Osteocyte (in vitro differentiated cells): ENCODE results near the gene MYCT1. TPM values are rescaled to one million over a fixed set of nuclear protein-coding genes. Genes with fewer than 3 reads are reported as not detected.
"Not testable (repeated sequence)": the region's sequence is repeated elsewhere in the genome, so short reads cannot be mapped to it uniquely, and the experiment has no call there.

ENCODE experiments used
- DNase-seq: peaks from one replicate; pipeline ENCODE4 v3.0.0; 2021; ENCODE audit warnings: mixed read lengths; ENCODE audit not compliant: unreplicated experiment; ENCODE audit errors: extremely low spot score
- H3K27ac Mint-ChIP-seq: one replicate; pipeline ENCODE4 v1.8.0; 2021; ENCODE audit warnings: mild to moderate bottlenecking, mixed read lengths; ENCODE audit not compliant: unreplicated experiment
- H3K27me3 Mint-ChIP-seq: one replicate; pipeline ENCODE4 v1.8.0; 2021; ENCODE audit warnings: mixed read lengths; ENCODE audit not compliant: unreplicated experiment
- H3K36me3 Mint-ChIP-seq: one replicate; pipeline ENCODE4 v1.8.0; 2021; ENCODE audit warnings: mixed read lengths; ENCODE audit not compliant: unreplicated experiment
- H3K4me1 Mint-ChIP-seq: one replicate; pipeline ENCODE4 v1.8.0; 2021; ENCODE audit warnings: mixed read lengths; ENCODE audit not compliant: unreplicated experiment
- H3K4me3 Mint-ChIP-seq: one replicate; pipeline ENCODE4 v1.8.0; 2021; ENCODE audit warnings: mild to moderate bottlenecking, moderate library complexity, mixed read lengths; ENCODE audit not compliant: unreplicated experiment
- H3K9me3 Mint-ChIP-seq: one replicate; pipeline ENCODE4 v1.8.0; 2021; ENCODE audit warnings: mixed read lengths; ENCODE audit not compliant: unreplicated experiment
- total RNA-seq: library from RNA; stranded (reverse); gene quantifications from 2 replicates; pipeline ENCODE4 v1.2.1, GENCODE V29; 2021
- TF ChIP-seq, protein P1 (sequence below): fragments of 200-600 bp; sonication (generic); IDR thresholded peaks from 2 replicates; pipeline ENCODE4 v1.5.0; 2021; ENCODE audit warnings: antibody characterized with exemption, mild to moderate bottlenecking, moderate library complexity

Gene MYCT1
- total RNA-seq, 1 donor from 2014 or later, result not detected

DNA sequence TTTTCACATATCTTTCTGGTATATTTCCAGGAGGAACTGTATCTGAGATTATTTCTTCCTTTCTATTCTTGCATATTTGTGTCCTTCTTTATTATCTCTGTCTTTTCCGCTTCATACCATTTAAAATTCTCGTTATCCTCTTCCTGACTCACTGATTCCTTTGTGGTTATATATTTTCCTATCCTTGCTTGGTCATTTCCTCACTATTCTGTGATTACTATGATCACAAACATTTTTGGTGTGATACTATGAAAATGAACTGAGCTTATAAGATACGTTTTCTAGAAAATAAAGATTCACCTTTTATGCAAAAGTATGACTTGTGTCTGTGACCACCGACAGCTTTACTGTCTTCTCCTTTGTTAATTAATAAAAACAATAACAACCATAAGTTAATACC, 26.5 kb upstream of the MYCT1 start:
- no peaks in the 10 kb centered on the region for H3K4me1 Mint-ChIP-seq
- no peak for DNase-seq
- H3K36me3 Mint-ChIP-seq, result no peaks in the 10 kb centered on the region
- no peak overlapping the region for H3K27ac Mint-ChIP-seq
- H3K27me3 Mint-ChIP-seq, result peaks cover 8% of the 10 kb centered on the region
- TF ChIP-seq, protein P1, sequence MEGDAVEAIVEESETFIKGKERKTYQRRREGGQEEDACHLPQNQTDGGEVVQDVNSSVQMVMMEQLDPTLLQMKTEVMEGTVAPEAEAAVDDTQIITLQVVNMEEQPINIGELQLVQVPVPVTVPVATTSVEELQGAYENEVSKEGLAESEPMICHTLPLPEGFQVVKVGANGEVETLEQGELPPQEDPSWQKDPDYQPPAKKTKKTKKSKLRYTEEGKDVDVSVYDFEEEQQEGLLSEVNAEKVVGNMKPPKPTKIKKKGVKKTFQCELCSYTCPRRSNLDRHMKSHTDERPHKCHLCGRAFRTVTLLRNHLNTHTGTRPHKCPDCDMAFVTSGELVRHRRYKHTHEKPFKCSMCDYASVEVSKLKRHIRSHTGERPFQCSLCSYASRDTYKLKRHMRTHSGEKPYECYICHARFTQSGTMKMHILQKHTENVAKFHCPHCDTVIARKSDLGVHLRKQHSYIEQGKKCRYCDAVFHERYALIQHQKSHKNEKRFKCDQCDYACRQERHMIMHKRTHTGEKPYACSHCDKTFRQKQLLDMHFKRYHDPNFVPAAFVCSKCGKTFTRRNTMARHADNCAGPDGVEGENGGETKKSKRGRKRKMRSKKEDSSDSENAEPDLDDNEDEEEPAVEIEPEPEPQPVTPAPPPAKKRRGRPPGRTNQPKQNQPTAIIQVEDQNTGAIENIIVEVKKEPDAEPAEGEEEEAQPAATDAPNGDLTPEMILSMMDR, result no peak
- no peak overlapping the region for H3K4me3 Mint-ChIP-seq
- no peaks in the 10 kb centered on the region for H3K9me3 Mint-ChIP-seq

DNA sequence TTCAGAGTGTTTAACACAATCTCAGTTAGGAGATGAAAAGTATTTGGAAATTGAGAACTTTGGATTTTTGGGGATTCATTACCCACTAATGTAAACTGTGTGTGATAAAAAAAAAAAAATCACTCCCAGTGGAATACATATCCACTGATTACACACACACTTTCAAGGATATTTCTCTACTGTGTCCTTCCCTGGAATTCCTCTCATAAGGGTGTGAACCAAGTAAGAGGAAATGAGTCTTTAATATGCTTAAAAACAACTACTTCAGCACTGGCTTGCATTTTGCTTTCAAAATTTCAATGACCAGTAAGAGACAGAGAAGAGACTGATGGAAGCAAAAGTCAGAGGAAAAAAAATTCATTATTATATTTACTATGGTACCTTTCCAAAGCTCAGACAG, 24.5 kb upstream of the MYCT1 start:
- TF ChIP-seq, protein P1, result no peak
- H3K9me3 Mint-ChIP-seq, result no peaks in the 10 kb centered on the region
- DNase-seq, result no peak
- no peak overlapping the region for H3K27ac Mint-ChIP-seq
- no peaks in the 10 kb centered on the region for H3K4me1 Mint-ChIP-seq
- H3K36me3 Mint-ChIP-seq, result no peaks in the 10 kb centered on the region
- no peak overlapping the region for H3K4me3 Mint-ChIP-seq
- peaks cover 8% of the 10 kb centered on the region for H3K27me3 Mint-ChIP-seq

DNA sequence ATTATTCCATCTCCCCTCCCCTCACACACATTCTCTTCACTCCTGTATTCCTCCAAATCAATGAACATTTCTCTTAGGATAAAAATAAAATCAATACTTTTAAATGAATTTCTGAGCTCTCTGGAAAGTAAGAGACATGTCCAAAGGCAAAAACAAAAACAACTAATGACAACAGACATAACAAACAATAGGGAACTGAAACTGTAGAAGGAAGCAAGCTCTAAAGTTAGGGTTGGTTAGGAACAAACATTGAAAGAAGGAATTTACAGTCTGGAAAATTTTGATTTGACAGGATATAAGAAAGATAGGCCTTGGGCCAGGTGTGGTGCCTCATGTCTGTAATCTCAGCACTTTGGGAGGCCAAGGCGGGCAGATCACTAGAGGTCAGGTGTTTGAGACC, 17.5 kb upstream of the MYCT1 start:
- Mint-ChIP-seq H3K36me3 (no peaks in the 10 kb centered on the region), H3K4me3 (no peak overlapping the region), H3K4me1 (no peaks in the 10 kb centered on the region), H3K9me3 (no peaks in the 10 kb centered on the region), H3K27ac (no peak overlapping the region), H3K27me3 (peaks cover 19% of the 10 kb centered on the region)
- DNase-seq, result no peak
- TF ChIP-seq, protein P1, result no peak

DNA sequence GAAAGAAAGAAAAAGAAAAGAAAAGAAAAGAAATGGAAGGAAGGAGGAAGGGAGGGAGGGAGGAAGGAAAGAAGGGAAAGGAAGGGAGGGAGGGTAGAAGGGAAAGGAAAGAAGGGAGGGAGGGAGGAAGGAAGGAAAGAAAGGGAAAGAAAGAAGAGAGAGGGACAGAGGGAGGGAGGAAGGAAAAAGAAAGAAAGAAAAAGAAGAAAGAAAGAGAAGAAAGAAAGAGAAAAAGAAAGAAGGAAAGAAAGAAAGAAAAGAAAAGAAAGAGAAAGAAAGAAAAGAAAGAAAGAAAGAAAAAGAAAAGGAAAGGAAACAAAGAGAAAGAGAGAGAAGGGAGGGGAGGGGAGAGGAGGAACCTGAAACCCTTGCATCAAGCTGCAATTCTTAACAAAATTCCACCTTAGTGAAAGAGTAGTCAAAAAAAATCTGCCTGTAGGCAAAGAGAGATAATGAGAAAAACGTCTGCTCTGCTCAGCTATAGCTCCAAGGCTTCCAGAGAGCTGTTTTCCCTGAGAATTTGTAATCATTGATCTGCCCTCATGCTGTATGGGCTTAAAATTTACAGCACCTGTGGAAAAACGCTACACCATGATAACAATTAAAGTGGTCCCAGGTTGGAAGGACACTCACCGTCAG, 16.7 kb upstream of the MYCT1 start:
- TF ChIP-seq, protein P1, result no peak
- peaks cover 19% of the 10 kb centered on the region for H3K27me3 Mint-ChIP-seq
- no peak overlapping the region for H3K4me3 Mint-ChIP-seq
- H3K27ac Mint-ChIP-seq, result no peak overlapping the region
- no peak for DNase-seq
- no peaks in the 10 kb centered on the region for H3K9me3 Mint-ChIP-seq
- H3K4me1 Mint-ChIP-seq, result no peaks in the 10 kb centered on the region
- no peaks in the 10 kb centered on the region for H3K36me3 Mint-ChIP-seq

DNA sequence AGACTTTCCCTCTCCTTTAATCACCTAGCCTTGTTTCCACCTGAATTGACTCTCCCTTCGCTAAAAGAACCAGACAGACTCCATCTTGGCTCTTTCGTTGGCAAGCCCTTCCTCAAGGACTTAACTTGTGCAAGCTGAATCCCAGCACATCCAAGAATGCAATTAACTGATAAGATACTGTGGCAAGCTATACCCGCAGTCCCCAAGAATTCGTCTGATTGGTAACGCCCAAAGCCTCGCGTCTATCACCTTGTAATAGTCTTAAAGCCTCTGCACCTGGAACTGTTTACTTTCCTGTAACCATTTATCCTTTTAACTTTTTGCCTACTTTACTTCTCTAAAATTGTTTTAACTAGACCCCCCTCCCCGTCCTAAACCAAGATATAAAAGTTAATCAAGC, 15.6 kb upstream of the MYCT1 start:
- H3K4me3 Mint-ChIP-seq, result no peak overlapping the region
- peaks cover 15% of the 10 kb centered on the region for H3K27me3 Mint-ChIP-seq
- no peak for DNase-seq
- H3K9me3 Mint-ChIP-seq, result no peaks in the 10 kb centered on the region
- H3K27ac Mint-ChIP-seq, result no peak overlapping the region
- TF ChIP-seq, protein P1, result no peak
- no peaks in the 10 kb centered on the region for H3K4me1 Mint-ChIP-seq
- H3K36me3 Mint-ChIP-seq, result no peaks in the 10 kb centered on the region

DNA sequence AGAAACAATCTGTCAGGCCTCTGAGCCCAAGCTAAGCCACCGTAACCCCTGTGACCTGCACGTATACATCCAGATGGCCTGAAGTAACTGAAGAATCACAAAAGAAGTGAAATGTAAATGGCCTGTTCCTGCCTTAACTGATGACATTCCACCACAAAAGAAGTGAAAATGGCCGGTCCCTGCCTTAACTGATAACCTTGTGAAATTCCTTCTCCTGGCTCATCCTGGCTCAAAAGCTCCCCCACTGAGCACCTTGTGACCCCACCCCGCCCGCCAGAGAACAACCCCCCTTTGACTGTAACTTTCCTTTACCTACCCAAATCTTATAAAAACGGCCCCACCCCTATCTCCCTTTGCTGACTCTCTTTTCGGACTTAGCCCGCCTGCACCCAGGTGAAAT, 14.8 kb upstream of the MYCT1 start:
- DNase-seq, H3K4me3 Mint-ChIP-seq, H3K36me3 Mint-ChIP-seq, H3K9me3 Mint-ChIP-seq, H3K27ac Mint-ChIP-seq, H3K4me1 Mint-ChIP-seq: not testable (repeated sequence)
- peaks cover 15% of the 10 kb centered on the region for H3K27me3 Mint-ChIP-seq
